GM19240 (cell line): ENCODE results near the gene MAP4K3.
"Not testable (repeated sequence)": the region's sequence is repeated elsewhere in the genome, so short reads cannot be mapped to it uniquely, and the experiment has no call there.

ENCODE experiments used
- DNase-seq: peaks from one replicate; pipeline ENCODE4 v3.0.0; 2011; ENCODE audit warnings: low spot score; ENCODE audit not compliant: insufficient read length

Gene MAP4K3

GRCh38 chr2:39375917-39376316, 61.2 kb downstream of the MAP4K3 start:
- no peak for DNase-seq

- no peak for DNase-seq
Observed at GRCh38 chr2:39373181-39373802, 63.8 kb downstream of the MAP4K3 start.

- DNase-seq, result no peak
Observed at GRCh38 chr2:39370101-39370500, 67.0 kb downstream of the MAP4K3 start.

GRCh38 chr2:39368846-39369245, 68.2 kb downstream of the MAP4K3 start:
- no peak for DNase-seq

GRCh38 chr2:39368376-39368775, 68.7 kb downstream of the MAP4K3 start:
- no peak for DNase-seq

- DNase-seq, result no peak
Observed at GRCh38 chr2:39362595-39362994, 74.5 kb downstream of the MAP4K3 start.

GRCh38 chr2:39361511-39361910, 75.6 kb downstream of the MAP4K3 start:
- no peak for DNase-seq

- DNase-seq, result not testable (repeated sequence)
Observed at GRCh38 chr2:39360342-39360741, 76.7 kb downstream of the MAP4K3 start.

GRCh38 chr2:39359453-39360038, 77.5 kb downstream of the MAP4K3 start:
- no peak for DNase-seq

- no peak for DNase-seq
Observed at GRCh38 chr2:39356922-39357639, 80.0 kb downstream of the MAP4K3 start.

GRCh38 chr2:39350658-39351057, 86.4 kb downstream of the MAP4K3 start:
- no peak for DNase-seq

- DNase-seq, result no peak
Observed at GRCh38 chr2:39338502-39338901, 98.6 kb downstream of the MAP4K3 start.

- no peak for DNase-seq
Observed at GRCh38 chr2:39335930-39336329, 101.2 kb downstream of the MAP4K3 start.

- DNase-seq, result no peak
Observed at GRCh38 chr2:39334978-39335377, 102.1 kb downstream of the MAP4K3 start.

- DNase-seq, result no peak
Observed at GRCh38 chr2:39334529-39334928, 102.6 kb downstream of the MAP4K3 start.

GRCh38 chr2:39326644-39327043, 110.4 kb downstream of the MAP4K3 start:
- DNase-seq, result no peak

- no peak for DNase-seq
Observed at GRCh38 chr2:39325966-39326365, 111.1 kb downstream of the MAP4K3 start.

GRCh38 chr2:39321056-39322035, 115.7 kb downstream of the MAP4K3 start:
- DNase-seq, result not testable (repeated sequence)

- DNase-seq, result no peak
Observed at GRCh38 chr2:39320162-39320561, 116.9 kb downstream of the MAP4K3 start.

- no peak for DNase-seq
Observed at GRCh38 chr2:39313575-39313974, 123.5 kb downstream of the MAP4K3 start.

- DNase-seq, result no peak
Observed at GRCh38 chr2:39311469-39311868, 125.6 kb downstream of the MAP4K3 start.

GRCh38 chr2:39308778-39309177, 128.3 kb downstream of the MAP4K3 start:
- no peak for DNase-seq
